Type B pancreatic cell (in vitro differentiated cells): ENCODE results near the gene GNB1L. TPM values are rescaled to one million over a fixed set of nuclear protein-coding genes. Genes with fewer than 3 reads are reported as not detected.

ENCODE experiments used
- DNase-seq: peaks from one replicate; pipeline ENCODE4 v3.0.0; 2021; ENCODE audit warnings: mixed read lengths; ENCODE audit not compliant: unreplicated experiment; ENCODE audit errors: extremely low spot score
- H3K27ac Mint-ChIP-seq: 2 replicates; pipeline ENCODE4 v1.8.0; 2021; ENCODE audit warnings: mild to moderate bottlenecking, mixed read lengths
- H3K27me3 Mint-ChIP-seq: 2 replicates; pipeline ENCODE4 v1.8.0; 2021; ENCODE audit warnings: mixed read lengths
- H3K36me3 Mint-ChIP-seq: 2 replicates; pipeline ENCODE4 v1.8.0; 2021; ENCODE audit warnings: mixed read lengths
- H3K4me1 Mint-ChIP-seq: one replicate; pipeline ENCODE4 v1.8.0; 2021; ENCODE audit warnings: mixed read lengths; ENCODE audit not compliant: unreplicated experiment
- H3K4me3 Mint-ChIP-seq: 2 replicates; pipeline ENCODE4 v1.8.0; 2021; ENCODE audit warnings: mild to moderate bottlenecking, mixed read lengths
- H3K9me3 Mint-ChIP-seq: 2 replicates; pipeline ENCODE4 v1.8.0; 2021; ENCODE audit warnings: mixed read lengths
- CTCF ChIP-seq: fragments of 200-600 bp; sonication (generic); conservative IDR thresholded peaks from 2 replicates; pipeline ENCODE4 v1.5.0; 2021; ENCODE audit warnings: antibody characterized with exemption, mild to moderate bottlenecking
- total RNA-seq: library from RNA; stranded (reverse); gene quantifications from 2 replicates; pipeline ENCODE4 v1.2.1, GENCODE V29; 2021; ENCODE audit warnings: low replicate concordance

GNB1L gene
- total RNA-seq, 1 donor from 2014 or later = 7.7 TPM

- Mint-ChIP-seq H3K36me3 (no peaks in the 10 kb centered on the region), H3K27ac (no peak overlapping the region), H3K4me1 (peaks cover 14% of the 10 kb centered on the region), H3K9me3 (no peaks in the 10 kb centered on the region), H3K4me3 (peak overlapping the region; percentile 74), H3K27me3 (peaks cover 82% of the 10 kb centered on the region)
- no peak for TF ChIP-seq CTCF
- DNase-seq = no peak
Observed at GRCh38 chr22:19757140-19757984, 97.3 kb downstream of the GNB1L start.

GRCh38 chr22:19756288-19757128, 98.2 kb downstream of the GNB1L start:
- H3K4me1 Mint-ChIP-seq = peaks cover 12% of the 10 kb centered on the region
- DNase-seq = no peak
- H3K36me3 Mint-ChIP-seq = no peaks in the 10 kb centered on the region
- TF ChIP-seq CTCF = peak; percentile 54
- H3K27me3 Mint-ChIP-seq = peaks cover 75% of the 10 kb centered on the region
- peak overlapping the region; percentile 73 for H3K4me3 Mint-ChIP-seq
- H3K27ac Mint-ChIP-seq = no peak overlapping the region
- H3K9me3 Mint-ChIP-seq = no peaks in the 10 kb centered on the region

- Mint-ChIP-seq H3K27me3 (peaks cover 78% of the 10 kb centered on the region), H3K36me3 (no peaks in the 10 kb centered on the region), H3K27ac (no peak overlapping the region), H3K4me1 (peaks cover 10% of the 10 kb centered on the region), H3K9me3 (no peaks in the 10 kb centered on the region), H3K4me3 (peak overlapping the region; percentile 63)
- TF ChIP-seq CTCF = no peak
- no peak for DNase-seq
Observed at GRCh38 chr22:19755722-19756287, 98.9 kb downstream of the GNB1L start.

- DNase-seq = no peak
- H3K27me3 Mint-ChIP-seq = peaks cover 76% of the 10 kb centered on the region
- peak overlapping the region; percentile 63 for H3K4me3 Mint-ChIP-seq
- no peak for TF ChIP-seq CTCF
- peaks cover 9% of the 10 kb centered on the region for H3K4me1 Mint-ChIP-seq
- H3K36me3 Mint-ChIP-seq = no peaks in the 10 kb centered on the region
- no peaks in the 10 kb centered on the region for H3K9me3 Mint-ChIP-seq
- no peak overlapping the region for H3K27ac Mint-ChIP-seq
Observed at GRCh38 chr22:19755145-19755710, 99.4 kb downstream of the GNB1L start.

GRCh38 chr22:19754701-19755144, 100.0 kb downstream of the GNB1L start:
- Mint-ChIP-seq H3K36me3 (no peaks in the 10 kb centered on the region), H3K9me3 (no peaks in the 10 kb centered on the region), H3K27ac (no peak overlapping the region), H3K4me1 (peaks cover 4% of the 10 kb centered on the region), H3K27me3 (peaks cover 70% of the 10 kb centered on the region), H3K4me3 (no peak overlapping the region)
- DNase-seq = no peak
- no peak for TF ChIP-seq CTCF
